ENCODE data around the gene CEP135.

Gene CEP135

GRCh38 chr4:56007154-56007553 lies 58.4 kb downstream of the CEP135 start:
- DNase-seq (ENCODE audit: low read depth, low spot score) = no peak

GRCh38 chr4:56008206-56008605 lies 59.5 kb downstream of the CEP135 start:
- DNase-seq (ENCODE audit: low read depth, low spot score) = no peak

- no peak for DNase-seq (ENCODE audit: low read depth, low spot score)
Observed at GRCh38 chr4:56026596-56026995, 77.9 kb downstream of the CEP135 start.

- no peak for DNase-seq (ENCODE audit: low read depth, low spot score)
Observed at GRCh38 chr4:56028165-56028564, 79.4 kb downstream of the CEP135 start.

- DNase-seq (ENCODE audit: low read depth, low spot score) = no peak
Observed at GRCh38 chr4:56038487-56039162, 89.9 kb downstream of the CEP135 start.

GRCh38 chr4:56040842-56041241 lies 92.1 kb downstream of the CEP135 start:
- no peak for DNase-seq (ENCODE audit: low read depth, low spot score)

- DNase-seq (ENCODE audit: low read depth, low spot score) = no peak
Observed at GRCh38 chr4:56042225-56042624, 93.5 kb downstream of the CEP135 start.

GRCh38 chr4:56048383-56048701 lies 99.6 kb downstream of the CEP135 start:
- no peak for DNase-seq (ENCODE audit: low read depth, low spot score)

GRCh38 chr4:56048702-56049431 lies 100.1 kb downstream of the CEP135 start:
- DNase-seq (ENCODE audit: low read depth, low spot score) = peak; percentile 69

- DNase-seq (ENCODE audit: low read depth, low spot score) = no peak
Observed at GRCh38 chr4:56050625-56051024, 101.9 kb downstream of the CEP135 start.

GRCh38 chr4:56051029-56051709 lies 102.4 kb downstream of the CEP135 start:
- DNase-seq (ENCODE audit: low read depth, low spot score) = no peak

GRCh38 chr4:56051710-56052075 lies 102.9 kb downstream of the CEP135 start:
- no peak for DNase-seq (ENCODE audit: low read depth, low spot score)

- DNase-seq (ENCODE audit: low read depth, low spot score) = no peak
Observed at GRCh38 chr4:56052481-56052880, 103.7 kb downstream of the CEP135 start.

GRCh38 chr4:56052966-56053365 lies 104.2 kb downstream of the CEP135 start:
- no peak for DNase-seq (ENCODE audit: low read depth, low spot score)

- DNase-seq (ENCODE audit: low read depth, low spot score) = no peak
Observed at GRCh38 chr4:56055027-56055977, 106.6 kb downstream of the CEP135 start.

GRCh38 chr4:56055991-56056390 lies 107.2 kb downstream of the CEP135 start:
- no peak for DNase-seq (ENCODE audit: low read depth, low spot score)

- DNase-seq (ENCODE audit: low read depth, low spot score) = no peak
Observed at GRCh38 chr4:56058555-56058954, 109.8 kb downstream of the CEP135 start.

- no peak for DNase-seq (ENCODE audit: low read depth, low spot score)
Observed at GRCh38 chr4:56060036-56060435, 111.3 kb downstream of the CEP135 start.

GRCh38 chr4:56062106-56062505 lies 113.4 kb downstream of the CEP135 start:
- no peak for DNase-seq (ENCODE audit: low read depth, low spot score)

- no peak for DNase-seq (ENCODE audit: low read depth, low spot score)
Observed at GRCh38 chr4:56062526-56063145, 113.9 kb downstream of the CEP135 start.

GRCh38 chr4:56066493-56066892 lies 117.7 kb downstream of the CEP135 start:
- DNase-seq (ENCODE audit: low read depth, low spot score) = no peak

Data from ELF-1 (cell line).